GM18508 (cell line): ENCODE data around the gene MYBPH.

Source experiments
- ATAC-seq: cut with Tn5 transposase; IDR thresholded peaks from one replicate; pipeline ENCODE4 v1.9.1; 2021; ENCODE audit warnings: moderate number of reproducible peaks; ENCODE audit not compliant: insufficient read depth, unreplicated experiment

The MYBPH gene

GRCh38 chr1:203201516-203202205, 26.0 kb upstream of the MYBPH start:
- ATAC-seq = no peak

GRCh38 chr1:203200916-203201315, 25.3 kb upstream of the MYBPH start:
- no peak for ATAC-seq

GRCh38 chr1:203199816-203200571, 24.4 kb upstream of the MYBPH start:
- ATAC-seq = no peak

GRCh38 chr1:203199481-203199815, 23.8 kb upstream of the MYBPH start:
- ATAC-seq = no peak

DNA sequence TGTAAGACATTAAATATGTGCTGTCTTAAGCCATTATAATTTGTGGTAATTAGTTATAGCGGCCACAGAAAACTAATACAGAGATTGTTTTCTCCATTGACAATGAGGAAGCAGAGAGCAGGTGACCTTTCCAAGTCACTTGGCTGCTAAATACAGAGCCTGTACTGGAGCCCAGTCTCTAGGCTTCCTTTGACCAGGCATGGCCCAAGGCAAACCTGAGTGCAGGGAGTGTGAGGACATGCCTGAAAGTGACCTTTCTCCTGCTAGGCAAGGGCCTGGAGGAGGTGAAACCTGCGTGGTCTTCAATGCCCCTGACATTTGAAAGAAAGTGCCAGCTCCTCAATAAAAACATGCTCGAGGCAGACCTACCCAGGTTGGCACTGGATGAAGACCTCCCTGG, 23.4 kb upstream of the MYBPH start:
- ATAC-seq = no peak

DNA sequence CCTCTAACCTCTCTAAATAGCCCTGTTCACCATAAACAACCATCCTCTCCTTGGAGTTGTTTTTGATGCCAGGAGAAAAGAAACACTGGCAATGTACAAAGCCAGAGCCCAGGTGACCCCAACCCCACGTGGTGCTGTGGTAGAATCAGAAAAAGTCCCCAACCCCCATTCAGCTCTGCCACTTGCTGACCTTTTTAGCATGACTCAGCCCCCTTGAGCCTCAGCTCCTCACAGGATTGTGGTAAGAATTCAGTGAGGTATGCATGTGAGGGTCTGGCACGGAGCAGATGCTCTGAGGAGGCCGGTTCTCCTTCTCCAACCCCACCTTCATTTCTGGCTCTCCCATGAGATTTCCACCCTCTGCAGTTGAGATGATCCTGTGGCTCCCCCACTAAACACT, 22.0 kb upstream of the MYBPH start:
- ATAC-seq = no peak

DNA sequence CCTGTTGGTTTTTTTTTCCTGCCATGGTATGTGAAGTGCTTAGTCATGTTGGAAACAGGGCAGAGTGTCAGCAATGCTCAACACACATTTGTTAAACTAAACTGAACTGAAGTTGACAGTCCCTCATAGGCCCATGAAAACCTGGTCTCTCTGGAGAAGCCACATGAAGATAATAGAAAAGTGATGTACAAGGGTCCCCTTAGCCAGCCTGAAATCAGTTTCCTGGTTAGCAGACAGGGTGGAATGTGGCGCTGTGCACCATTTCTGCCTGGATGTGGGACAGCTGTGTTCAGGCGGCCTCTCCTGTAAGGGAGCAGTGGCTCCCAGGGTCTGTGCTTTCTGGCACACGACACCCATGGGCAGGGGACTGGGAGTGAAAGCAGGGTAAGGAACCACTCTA, 20.7 kb upstream of the MYBPH start:
- no peak for ATAC-seq

GRCh38 chr1:203190949-203191348, 15.3 kb upstream of the MYBPH start:
- no peak for ATAC-seq

DNA sequence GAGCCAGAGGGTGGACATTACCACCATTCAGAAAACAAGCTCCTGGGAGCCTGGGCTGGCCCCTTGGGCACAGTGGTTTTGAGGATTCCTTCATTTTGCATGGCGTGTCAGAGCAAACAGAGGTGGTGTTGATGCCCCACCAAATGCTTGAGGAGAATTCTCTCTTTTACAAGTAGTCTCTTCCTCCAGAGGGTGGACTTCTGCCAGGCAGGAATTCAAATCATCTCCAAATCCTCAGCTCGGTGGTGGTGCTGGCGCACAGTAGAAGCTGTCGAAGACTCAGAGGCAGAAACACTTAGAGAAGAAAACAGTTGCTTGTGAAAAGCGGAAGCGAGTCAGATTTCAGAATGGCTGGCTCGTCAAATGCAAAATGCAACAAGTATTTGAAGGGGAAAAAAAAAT, 14.3 kb upstream of the MYBPH start:
- no peak for ATAC-seq

GRCh38 chr1:203188686-203189232, 13.1 kb upstream of the MYBPH start:
- no peak for ATAC-seq

DNA sequence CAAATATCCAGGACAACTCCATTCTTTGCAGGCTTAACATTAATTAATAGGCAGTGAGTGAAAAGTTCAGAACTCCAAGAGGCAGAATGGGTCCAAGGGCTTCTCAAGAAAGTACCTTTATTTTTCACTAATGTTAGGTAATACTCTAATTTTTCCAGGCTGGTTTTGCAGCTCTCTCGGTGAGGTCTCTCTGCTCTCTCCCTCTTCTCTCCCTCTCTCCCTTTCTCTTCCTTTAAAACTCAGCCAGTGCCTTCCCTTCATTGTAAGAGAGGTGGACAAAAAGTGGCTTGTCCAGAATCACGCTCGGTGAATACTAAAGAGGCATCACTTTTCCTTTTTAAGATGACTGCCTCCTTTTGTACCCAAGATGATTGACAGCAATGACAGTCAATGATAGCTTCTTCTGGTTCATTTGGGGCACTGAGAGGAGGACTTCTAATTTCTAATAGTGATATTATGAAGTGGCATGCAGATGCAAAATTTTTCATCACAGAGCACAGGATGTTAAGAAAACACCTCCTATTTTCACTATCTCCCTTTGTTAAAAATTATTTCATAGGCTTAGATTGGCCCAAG, 12.2 kb upstream of the MYBPH start:
- ATAC-seq = no peak

GRCh38 chr1:203187304-203187685, 11.7 kb upstream of the MYBPH start:
- ATAC-seq = no peak

DNA sequence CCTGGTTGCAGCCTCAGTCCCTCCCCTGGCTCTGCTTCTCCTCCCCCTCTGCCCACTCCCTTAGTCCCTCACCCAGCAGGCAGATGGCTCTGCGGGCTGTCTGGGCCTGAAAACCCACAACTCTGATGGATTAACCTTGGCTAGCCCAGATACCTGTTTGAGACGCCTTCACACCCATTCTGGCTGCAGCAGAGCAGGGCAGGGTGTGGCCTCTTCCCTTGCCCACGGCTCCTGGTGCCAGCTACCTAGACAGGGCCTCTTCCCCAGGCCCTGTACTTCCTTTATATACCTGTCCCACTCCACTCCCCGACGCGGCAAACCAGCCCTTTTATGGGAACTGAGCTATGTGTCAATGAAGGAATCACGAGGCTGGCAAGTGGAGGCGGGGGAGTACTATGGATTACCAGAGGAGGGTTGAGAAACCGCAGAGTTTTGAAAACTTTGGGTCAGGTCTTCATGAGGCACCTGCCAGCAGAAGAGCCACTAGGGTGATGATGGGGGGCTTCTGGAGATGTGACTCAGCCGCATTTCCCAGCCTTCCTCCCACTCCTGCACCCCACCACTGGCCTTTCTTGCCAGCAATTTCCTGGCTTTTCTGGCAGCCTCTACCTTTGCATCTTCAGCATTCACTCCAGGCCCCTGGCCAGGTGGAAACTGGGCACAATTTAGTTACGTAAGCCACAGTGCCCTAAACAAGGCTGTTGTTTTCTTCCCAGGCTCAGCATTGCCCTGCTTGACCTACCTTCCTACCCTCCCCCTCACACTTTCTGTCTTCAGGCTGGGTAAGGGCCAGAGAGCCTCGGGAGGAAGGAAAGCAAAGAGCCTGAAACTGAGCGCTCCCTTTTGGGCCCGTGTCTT, 11.0 kb upstream of the MYBPH start, which contains the start of gene CHI3L1:
Gene CHI3L1, minus strand, starts transcription at position 259 of the 858 bp plus-strand sequence. Its CDS starts 81 bp downstream, at position 178.
- no peak for ATAC-seq

- no peak for ATAC-seq
Observed at GRCh38 chr1:203186091-203186445, 10.4 kb upstream of the MYBPH start.

- ATAC-seq = no peak
Observed at GRCh38 chr1:203185585-203185984, 10.0 kb upstream of the MYBPH start.

GRCh38 chr1:203185061-203185461, 9.4 kb upstream of the MYBPH start:
- ATAC-seq = no peak

- no peak for ATAC-seq
Observed at GRCh38 chr1:203184467-203184866, 8.8 kb upstream of the MYBPH start.

GRCh38 chr1:203183828-203184227, 8.2 kb upstream of the MYBPH start:
- no peak for ATAC-seq

- ATAC-seq = no peak
Observed at GRCh38 chr1:203182387-203182953, 6.8 kb upstream of the MYBPH start.
